ENCODE measurements around the gene FKBP2.

GRCh38 chr11:64245401-64245796, 4.5 kb downstream of the FKBP2 start:
- TF ChIP-seq GABPA (IDR thresholded peaks at IDR 0.05; ENCODE audit: low read depth) (no peak), CTCF (IDR thresholded peaks at IDR 0.05; ENCODE audit: insufficient read depth, low read length) (no peak), POLR2AphosphoS5 (IDR thresholded peaks at IDR 0.05; ENCODE audit: low read depth) (peak; percentile 43; the same call in 1 of the 2 replicates), SPI1 (IDR thresholded peaks at IDR 0.05; ENCODE audit: borderline replicate concordance, low read depth) (peak; percentile 61; the same call in 1 of the 2 replicates), REST (IDR thresholded peaks at IDR 0.05; ENCODE audit: insufficient replicate concordance, low read depth) (no peak)
